ENCODE data around the gene TEN1. TPM values are rescaled to one million over a fixed set of nuclear protein-coding genes. Genes with fewer than 3 reads are reported as not detected.

Gene TEN1
- total and polyA plus RNA-seq, 5 donors from 2014 or later, result 17.3 to 26.1 (median 21.2) TPM

DNA sequence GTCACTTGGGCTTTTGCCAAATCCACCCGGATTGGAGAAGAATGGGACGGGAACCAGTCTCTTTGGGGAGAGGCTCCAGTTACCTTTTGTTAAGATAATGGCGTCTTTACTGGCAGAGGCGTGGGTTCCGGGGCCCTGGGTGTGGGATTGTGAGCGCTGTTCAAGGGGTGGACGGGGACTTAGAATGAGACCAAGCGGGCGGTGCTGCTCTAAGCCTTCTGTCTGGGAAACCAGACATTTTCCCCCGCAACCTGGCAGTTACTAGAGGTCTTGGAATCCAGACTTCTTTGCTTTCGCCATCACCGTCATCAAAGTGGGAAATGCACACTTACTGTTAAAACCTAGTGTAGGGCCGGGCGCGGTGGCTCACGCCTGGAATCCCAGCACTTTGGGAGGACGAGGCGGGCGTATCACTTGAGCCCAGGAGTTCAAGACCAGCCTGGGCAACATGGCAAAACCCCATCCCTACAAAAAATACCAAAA is 706 bp downstream of the TEN1 start:
- H3K27ac ChIP-seq (ENCODE audit: insufficient read depth, low read length, poor library complexity, severe bottlenecking), result peak overlapping the region; percentile 91
- ATAC-seq (ENCODE audit: low read depth in 2 of 2) (peak; percentile 24 to 29), DNase-seq (no peak)
- Mint-ChIP-seq H3K4me1 (peaks cover 10 to 57% (median 31%) of the 10 kb centered on the region in 4 donors), H3K27me3 (no peaks in the 10 kb centered on the region), H3K27ac (peak overlapping the region; percentile 100), H3K36me3 (peaks cover 5% of the 10 kb centered on the region), H3K4me3 (peak overlapping the region; percentile 95 to 100 (median 98)), H3K9me3 (no peaks in the 10 kb centered on the region)
- peak overlapping the region; percentile 84 for H3K4me3 ChIP-seq (ENCODE audit: low read depth, low read length)
- peaks cover 29% of the 10 kb centered on the region for H3K4me1 ChIP-seq (ENCODE audit: control insufficient read depth, insufficient read depth, low read length, poor library complexity, severe bottlenecking)
- no peaks in the 10 kb centered on the region for H3K36me3 ChIP-seq (ENCODE audit: control insufficient read depth, insufficient read depth, low read length)
- no peaks in the 10 kb centered on the region for H3K9me3 ChIP-seq (ENCODE audit: control insufficient read depth in 2 of 2, low read length in 2 of 2)
- no peaks in the 10 kb centered on the region for H3K27me3 ChIP-seq (ENCODE audit: control insufficient read depth, insufficient read depth, low read length)

DNA sequence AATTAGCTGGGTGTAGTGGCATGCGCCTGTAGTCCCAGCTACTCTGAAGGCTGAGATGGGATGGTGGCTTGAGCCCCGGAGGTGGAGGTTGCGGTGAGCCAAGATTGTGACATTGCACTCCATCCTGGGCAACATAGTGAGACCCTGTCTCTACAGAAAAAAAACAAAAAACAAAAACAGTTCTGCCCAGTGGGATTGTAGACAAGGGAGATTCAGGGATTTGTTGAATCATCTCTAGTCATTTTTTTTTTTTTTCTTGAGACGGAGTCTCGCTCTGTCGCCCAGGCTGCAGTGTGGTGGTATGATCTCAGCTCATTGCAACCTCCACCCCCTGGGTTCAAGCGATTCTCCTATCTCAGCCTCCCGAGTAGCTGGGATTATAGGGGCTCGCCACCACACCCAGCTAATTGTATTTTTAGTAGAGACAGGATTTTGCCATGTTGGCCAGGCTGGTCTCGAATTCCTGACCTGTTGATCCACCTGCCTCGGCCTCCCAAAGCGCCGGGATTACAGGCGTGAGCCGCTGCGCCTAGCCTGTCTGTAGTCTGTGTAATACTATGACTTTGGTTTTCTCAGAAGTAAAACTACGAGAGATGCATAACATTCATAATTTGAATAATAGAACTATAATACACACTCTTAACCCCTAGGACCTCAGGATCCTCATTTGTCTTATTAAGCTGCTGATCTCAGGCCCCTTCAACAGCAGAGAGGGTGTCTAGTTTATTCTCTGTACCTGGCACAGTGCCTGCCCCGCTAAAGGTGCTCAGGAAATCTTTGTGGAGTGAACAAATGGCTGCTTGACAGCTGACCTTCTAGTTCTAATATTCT is 1.4 kb downstream of the TEN1 start:
- H3K27ac Mint-ChIP-seq, result peak overlapping the region; percentile 100
- ATAC-seq (ENCODE audit: low read depth in 2 of 2) (no peak), DNase-seq (no peak)
- no peaks in the 10 kb centered on the region for H3K36me3 ChIP-seq (ENCODE audit: control insufficient read depth, insufficient read depth, low read length)
- peak overlapping the region; percentile 84 for H3K4me3 ChIP-seq (ENCODE audit: low read depth, low read length)
- H3K4me1 Mint-ChIP-seq, result peaks cover 10 to 55% (median 31%) of the 10 kb centered on the region in 4 donors
- H3K27me3 ChIP-seq (ENCODE audit: control insufficient read depth, insufficient read depth, low read length), result no peaks in the 10 kb centered on the region
- peak overlapping the region; percentile 95 to 100 (median 98) for H3K4me3 Mint-ChIP-seq
- H3K9me3 Mint-ChIP-seq, result no peaks in the 10 kb centered on the region
- H3K27me3 Mint-ChIP-seq, result no peaks in the 10 kb centered on the region
- peak overlapping the region; percentile 91 for H3K27ac ChIP-seq (ENCODE audit: insufficient read depth, low read length, poor library complexity, severe bottlenecking)
- H3K36me3 Mint-ChIP-seq, result peaks cover 5% of the 10 kb centered on the region
- no peaks in the 10 kb centered on the region for H3K9me3 ChIP-seq (ENCODE audit: control insufficient read depth in 2 of 2, low read length in 2 of 2)
- H3K4me1 ChIP-seq (ENCODE audit: control insufficient read depth, insufficient read depth, low read length, poor library complexity, severe bottlenecking), result peaks cover 29% of the 10 kb centered on the region

DNA sequence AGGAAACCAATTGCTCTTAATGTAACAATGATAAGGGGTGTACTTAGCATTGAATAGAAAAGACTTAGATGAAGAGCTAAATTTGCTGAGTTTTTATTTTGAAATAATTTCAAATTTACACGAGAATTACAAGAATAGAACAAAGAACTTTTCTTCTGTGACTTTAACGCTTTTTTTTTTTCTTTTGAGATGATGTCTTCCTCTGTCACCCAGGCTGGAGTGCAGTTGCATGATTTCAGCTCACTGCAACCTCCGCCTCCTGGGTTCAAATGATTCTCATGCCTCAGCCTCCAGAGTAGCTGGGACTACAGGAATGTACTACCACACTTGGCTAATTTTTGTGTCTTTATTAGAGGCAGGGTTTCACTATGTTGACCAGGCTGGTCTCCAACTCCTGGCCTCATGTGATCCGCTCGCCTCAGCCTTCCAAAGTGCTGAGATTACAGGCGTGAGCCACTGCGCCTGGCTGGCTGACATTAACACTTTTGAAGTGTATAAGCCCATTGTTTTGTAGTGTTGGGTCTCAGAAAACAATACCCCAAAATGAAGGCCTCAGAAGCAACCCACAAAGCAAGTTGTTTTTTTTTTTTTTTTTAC is 2.1 kb downstream of the TEN1 start:
- Histone ChIP-seq H3K4me1 (ENCODE audit: control insufficient read depth, insufficient read depth, low read length, poor library complexity, severe bottlenecking) (peaks cover 27% of the 10 kb centered on the region), H3K27ac (ENCODE audit: insufficient read depth, low read length, poor library complexity, severe bottlenecking) (no peak overlapping the region), H3K4me3 (ENCODE audit: low read depth, low read length) (no peak overlapping the region), H3K9me3 (ENCODE audit: control insufficient read depth in 2 of 2, low read length in 2 of 2) (no peaks in the 10 kb centered on the region), H3K27me3 (ENCODE audit: control insufficient read depth, insufficient read depth, low read length) (no peaks in the 10 kb centered on the region), H3K36me3 (ENCODE audit: control insufficient read depth, insufficient read depth, low read length) (no peaks in the 10 kb centered on the region)
- DNase-seq (no peak), ATAC-seq (ENCODE audit: low read depth in 2 of 2) (no peak)
- H3K36me3 Mint-ChIP-seq, result peaks cover 3% of the 10 kb centered on the region
- no peaks in the 10 kb centered on the region for H3K27me3 Mint-ChIP-seq
- H3K27ac Mint-ChIP-seq, result peak overlapping the region; percentile 80 to 100 (median 100)
- H3K4me1 Mint-ChIP-seq, result peaks cover 8 to 49% (median 30%) of the 10 kb centered on the region in 4 donors
- H3K9me3 Mint-ChIP-seq, result no peaks in the 10 kb centered on the region
- H3K4me3 Mint-ChIP-seq, result peak overlapping the region; percentile 95 to 100 (median 98)

DNA sequence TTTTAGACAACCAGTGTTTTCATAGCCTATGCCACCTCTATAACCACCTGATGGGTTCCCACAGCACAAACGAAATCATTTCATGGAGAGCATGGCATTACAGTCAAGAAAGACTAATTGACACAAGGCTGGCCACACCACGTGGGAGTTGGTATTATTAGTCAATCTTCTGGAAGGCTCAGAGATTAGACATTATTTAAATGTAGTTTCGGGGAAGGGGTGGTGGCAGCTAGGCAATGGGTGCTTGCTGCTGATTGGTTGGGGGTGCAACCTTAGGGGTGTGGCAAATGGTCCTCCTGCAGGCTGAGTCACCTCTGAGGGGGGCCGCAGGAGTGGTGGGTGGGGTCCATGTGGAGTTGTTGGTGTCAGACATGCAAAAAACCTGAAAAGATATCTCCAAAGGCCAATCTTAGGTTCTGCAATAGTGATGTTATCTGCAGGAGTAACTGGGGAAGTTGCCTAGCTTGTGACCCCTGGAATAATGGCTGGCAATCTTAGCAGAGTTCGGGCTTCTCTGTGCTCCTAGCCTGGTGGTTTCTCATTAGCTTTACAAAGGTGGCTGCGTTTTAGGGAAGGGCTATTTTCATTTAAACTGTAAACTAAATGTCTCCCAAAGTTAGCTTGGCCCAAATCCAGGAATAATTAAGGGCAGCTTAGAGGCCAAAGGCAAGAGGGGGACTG is 4.6 kb downstream of the TEN1 start:
- no peaks in the 10 kb centered on the region for H3K27me3 Mint-ChIP-seq
- Histone ChIP-seq H3K27me3 (ENCODE audit: control insufficient read depth, insufficient read depth, low read length) (no peaks in the 10 kb centered on the region), H3K4me3 (ENCODE audit: low read depth, low read length) (no peak overlapping the region), H3K4me1 (ENCODE audit: control insufficient read depth, insufficient read depth, low read length, poor library complexity, severe bottlenecking) (peaks cover 12% of the 10 kb centered on the region), H3K36me3 (ENCODE audit: control insufficient read depth, insufficient read depth, low read length) (no peaks in the 10 kb centered on the region), H3K27ac (ENCODE audit: insufficient read depth, low read length, poor library complexity, severe bottlenecking) (no peak overlapping the region), H3K9me3 (ENCODE audit: control insufficient read depth in 2 of 2, low read length in 2 of 2) (no peaks in the 10 kb centered on the region)
- no peak for ATAC-seq (ENCODE audit: low read depth in 2 of 2)
- peaks cover 4 to 28% (median 13%) of the 10 kb centered on the region in 4 donors for H3K4me1 Mint-ChIP-seq
- H3K9me3 Mint-ChIP-seq, result no peaks in the 10 kb centered on the region
- no peak for DNase-seq
- H3K36me3 Mint-ChIP-seq, result no peaks in the 10 kb centered on the region
- H3K27ac Mint-ChIP-seq, result peak overlapping the region in 1 of 3 donors; percentile 48
- peak overlapping the region in 1 of 4 donors; percentile 51 for H3K4me3 Mint-ChIP-seq

DNA sequence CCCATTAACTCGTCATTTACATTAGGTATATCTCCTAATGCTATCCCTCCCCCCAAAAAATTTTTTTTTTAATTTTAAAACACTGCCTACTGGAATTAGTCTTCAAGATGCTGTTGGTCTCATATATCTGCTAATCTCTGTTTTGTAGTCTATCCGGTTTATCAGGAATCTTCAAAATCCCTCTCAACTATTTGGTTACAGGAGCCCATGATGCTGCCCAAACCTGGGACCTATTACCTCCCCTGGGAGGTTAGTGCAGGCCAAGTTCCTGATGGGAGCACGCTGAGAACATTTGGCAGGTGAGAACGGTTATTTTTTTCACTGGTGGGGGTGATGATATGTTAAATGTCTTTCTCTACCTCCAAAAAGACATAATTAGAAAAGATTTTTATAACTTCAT is 6.9 kb downstream of the TEN1 start:
- no peaks in the 10 kb centered on the region for H3K36me3 Mint-ChIP-seq
- no peaks in the 10 kb centered on the region for H3K27me3 Mint-ChIP-seq

DNA sequence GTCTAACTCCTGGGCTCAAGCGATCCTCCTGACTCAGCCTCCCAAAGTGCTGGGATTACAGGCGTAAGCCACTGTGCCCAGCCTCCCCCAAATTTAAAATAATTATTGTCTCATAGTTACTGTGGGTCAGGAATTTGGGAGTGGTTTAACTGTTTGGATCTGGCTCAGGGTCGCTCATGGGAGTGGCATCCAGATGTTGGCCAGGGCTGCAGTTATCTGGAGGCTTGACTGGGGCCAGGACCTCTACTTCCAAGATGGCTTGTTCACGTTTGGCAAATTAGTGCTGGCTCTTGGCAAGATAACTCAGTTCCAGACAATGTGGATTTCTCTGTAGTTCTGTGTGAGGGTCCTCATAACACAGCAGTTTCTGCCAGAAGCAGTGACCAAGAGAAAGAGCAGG is 8.0 kb downstream of the TEN1 start:
- Mint-ChIP-seq H3K4me1 (peaks cover 0 to 6% (median 1%) of the 10 kb centered on the region in 4 donors), H3K36me3 (no peaks in the 10 kb centered on the region), H3K4me3 (no peak overlapping the region), H3K27me3 (no peaks in the 10 kb centered on the region), H3K9me3 (no peaks in the 10 kb centered on the region), H3K27ac (no peak overlapping the region)
- ATAC-seq (ENCODE audit: low read depth in 2 of 2) (no peak), DNase-seq (no peak)
- Histone ChIP-seq H3K36me3 (ENCODE audit: control insufficient read depth, insufficient read depth, low read length) (peaks cover 9% of the 10 kb centered on the region), H3K4me3 (ENCODE audit: low read depth, low read length) (no peak overlapping the region), H3K4me1 (ENCODE audit: control insufficient read depth, insufficient read depth, low read length, poor library complexity, severe bottlenecking) (no peaks in the 10 kb centered on the region), H3K27me3 (ENCODE audit: control insufficient read depth, insufficient read depth, low read length) (no peaks in the 10 kb centered on the region), H3K27ac (ENCODE audit: insufficient read depth, low read length, poor library complexity, severe bottlenecking) (no peak overlapping the region), H3K9me3 (ENCODE audit: control insufficient read depth in 2 of 2, low read length in 2 of 2) (no peaks in the 10 kb centered on the region)

More for the DNA sequence above, 6.9 kb downstream of the TEN1 start:
- no peaks in the 10 kb centered on the region for H3K27me3 ChIP-seq (ENCODE audit: control insufficient read depth, insufficient read depth, low read length)
- Mint-ChIP-seq H3K27ac (no peak overlapping the region), H3K9me3 (no peaks in the 10 kb centered on the region), H3K4me1 (peaks cover 0 to 12% (median 4%) of the 10 kb centered on the region in 4 donors), H3K4me3 (no peak overlapping the region)
- H3K4me3 ChIP-seq (ENCODE audit: low read depth, low read length), result no peak overlapping the region
- ATAC-seq (ENCODE audit: low read depth in 2 of 2) (no peak), DNase-seq (no peak)
- no peak overlapping the region for H3K27ac ChIP-seq (ENCODE audit: insufficient read depth, low read length, poor library complexity, severe bottlenecking)
- no peaks in the 10 kb centered on the region for H3K4me1 ChIP-seq (ENCODE audit: control insufficient read depth, insufficient read depth, low read length, poor library complexity, severe bottlenecking)
- H3K36me3 ChIP-seq (ENCODE audit: control insufficient read depth, insufficient read depth, low read length), result no peaks in the 10 kb centered on the region
- no peaks in the 10 kb centered on the region for H3K9me3 ChIP-seq (ENCODE audit: control insufficient read depth in 2 of 2, low read length in 2 of 2)

DNA sequence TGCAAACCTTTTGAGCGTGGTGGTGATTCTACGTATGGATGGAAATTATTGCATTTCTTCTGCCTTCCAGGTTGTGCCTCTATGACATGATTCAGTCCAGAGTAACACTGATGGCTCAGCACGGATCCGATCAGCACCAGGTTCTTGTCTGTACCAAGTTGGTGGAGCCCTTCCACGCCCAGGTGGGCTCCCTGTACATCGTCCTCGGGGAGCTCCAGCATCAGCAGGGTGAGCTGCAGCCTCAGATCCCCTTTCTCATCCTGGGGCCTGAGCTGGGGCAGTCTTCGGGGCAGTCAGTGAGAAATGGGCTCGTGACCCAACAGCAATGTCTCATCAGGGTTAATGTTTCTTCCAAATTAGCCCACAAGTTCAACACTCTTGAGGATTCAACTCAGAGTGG is 12.4 kb downstream of the TEN1 start:
- Histone ChIP-seq H3K27me3 (ENCODE audit: control insufficient read depth, insufficient read depth, low read length) (no peaks in the 10 kb centered on the region), H3K27ac (ENCODE audit: insufficient read depth, low read length, poor library complexity, severe bottlenecking) (no peak overlapping the region), H3K9me3 (ENCODE audit: control insufficient read depth in 2 of 2, low read length in 2 of 2) (no peaks in the 10 kb centered on the region), H3K4me1 (ENCODE audit: control insufficient read depth, insufficient read depth, low read length, poor library complexity, severe bottlenecking) (no peaks in the 10 kb centered on the region), H3K4me3 (ENCODE audit: low read depth, low read length) (no peak overlapping the region), H3K36me3 (ENCODE audit: control insufficient read depth, insufficient read depth, low read length) (peaks cover 13% of the 10 kb centered on the region)
- Mint-ChIP-seq H3K9me3 (peaks cover 0 to 1% (median 0%) of the 10 kb centered on the region in 7 donors), H3K4me3 (no peak overlapping the region), H3K27ac (no peak overlapping the region), H3K4me1 (peaks cover 0 to 1% (median under 1%) of the 10 kb centered on the region in 4 donors), H3K36me3 (no peaks in the 10 kb centered on the region), H3K27me3 (no peaks in the 10 kb centered on the region)
- ATAC-seq (ENCODE audit: low read depth in 2 of 2), result no peak
- DNase-seq, result no peak
